GM21723 (cell line): Measurements from ENCODE around the gene STON2.
"Not testable (repeated sequence)": the region's sequence is repeated elsewhere in the genome, so short reads cannot be mapped to it uniquely, and the experiment has no call there.

ENCODE experiments used
- ATAC-seq: cut with Tn5 transposase; IDR thresholded peaks from one replicate; pipeline ENCODE4 v1.9.1; 2021; ENCODE audit warnings: mild to moderate bottlenecking, moderate library complexity; ENCODE audit not compliant: unreplicated experiment

Gene STON2

GRCh38 chr14:81400202-81400678, at the start of gene STON2:
TSS of gene STON2 (minus strand) at chr14:81400324. CDS start at chr14:81398382, 1,942 bp downstream.
- no peak for ATAC-seq

GRCh38 chr14:81449576-81449975, 49.5 kb upstream of the STON2 start:
- ATAC-seq, result no peak

GRCh38 chr14:81449114-81449513, 49.0 kb upstream of the STON2 start:
- ATAC-seq, result no peak

GRCh38 chr14:81447021-81447764, 47.1 kb upstream of the STON2 start:
- no peak for ATAC-seq

- ATAC-seq, result no peak
These were observed 46.3 kb upstream of the STON2 start for GRCh38 chr14:81446279-81447007.

- ATAC-seq, result no peak
These were observed 41.6 kb upstream of the STON2 start for GRCh38 chr14:81441626-81442134.

GRCh38 chr14:81440041-81440440, 39.9 kb upstream of the STON2 start:
- no peak for ATAC-seq

GRCh38 chr14:81437244-81437643, 37.1 kb upstream of the STON2 start:
- no peak for ATAC-seq

GRCh38 chr14:81436296-81437138, 36.4 kb upstream of the STON2 start:
- ATAC-seq, result peak; percentile 80

- ATAC-seq, result peak; percentile 43
These were observed 35.5 kb upstream of the STON2 start for GRCh38 chr14:81435391-81436295.

GRCh38 chr14:81435048-81435390, 34.9 kb upstream of the STON2 start:
- ATAC-seq, result no peak

GRCh38 chr14:81434230-81434629, 34.1 kb upstream of the STON2 start:
- ATAC-seq, result no peak

- no peak for ATAC-seq
These were observed 33.3 kb upstream of the STON2 start for GRCh38 chr14:81433378-81433777.

- no peak for ATAC-seq
These were observed 32.1 kb upstream of the STON2 start for GRCh38 chr14:81432219-81432661.

- ATAC-seq, result no peak
These were observed 30.1 kb upstream of the STON2 start for GRCh38 chr14:81430235-81430634.

GRCh38 chr14:81429749-81430148, 29.6 kb upstream of the STON2 start:
- ATAC-seq, result not testable (repeated sequence)

- no peak for ATAC-seq
These were observed 28.9 kb upstream of the STON2 start for GRCh38 chr14:81429028-81429427.

GRCh38 chr14:81427348-81428058, 27.4 kb upstream of the STON2 start:
- ATAC-seq, result no peak

GRCh38 chr14:81423504-81423903, 23.4 kb upstream of the STON2 start:
- no peak for ATAC-seq
